Hepatocyte (in vitro differentiated cells): ENCODE measurements around the gene XPNPEP1. TPM values are rescaled to one million over a fixed set of nuclear protein-coding genes. Genes with fewer than 3 reads are reported as not detected.

ENCODE experiments used
- DNase-seq: peaks from one replicate; pipeline ENCODE4 v3.0.0-alpha.2; 2016; ENCODE audit warnings: low spot score
- H2AFZ ChIP-seq: fragments of 200-600 bp; sonication (generic); 2 replicates; pipeline ENCODE4 v1.6.0; 2016; ENCODE audit warnings: antibody characterized with exemption, mild to moderate bottlenecking
- H3K27ac ChIP-seq: fragments of 200-600 bp; sonication (generic); 2 replicates; pipeline ENCODE4 v1.5.1; 2016; ENCODE audit warnings: mild to moderate bottlenecking
- H3K27me3 ChIP-seq: fragments of 200-600 bp; sonication (generic); 2 replicates; pipeline ENCODE4 v1.6.1; 2016
- H3K36me3 ChIP-seq: fragments of 200-600 bp; sonication (generic); replicated peaks from 2 replicates; pipeline ENCODE4 v1.5.1; 2016; ENCODE audit warnings: low read depth; ENCODE audit not compliant: insufficient read depth
- H3K4me1 ChIP-seq: fragments of 200-600 bp; sonication (generic); 2 replicates; pipeline ENCODE4 v1.5.1; 2016; ENCODE audit warnings: mild to moderate bottlenecking, moderate library complexity; ENCODE audit not compliant: insufficient read depth
- H3K4me2 ChIP-seq: fragments of 200-600 bp; sonication (generic); 2 replicates; pipeline ENCODE4 v1.6.0; 2016
- H3K4me3 ChIP-seq: fragments of 200-600 bp; sonication (generic); 2 replicates; pipeline ENCODE4 v1.5.1; 2016; ENCODE audit warnings: mild to moderate bottlenecking
- H3K79me2 ChIP-seq: fragments of 200-600 bp; sonication (generic); 2 replicates; pipeline ENCODE4 v1.6.0; 2017; ENCODE audit warnings: mild to moderate bottlenecking
- H3K9me2 ChIP-seq: fragments of 200-600 bp; sonication (generic); replicated peaks from 2 replicates; pipeline ENCODE4 v1.6.0; 2017; ENCODE audit warnings: mild to moderate bottlenecking; ENCODE audit not compliant: insufficient read depth
- H3K9me3 ChIP-seq: fragments of 200-600 bp; sonication (generic); 2 replicates; pipeline ENCODE4 v1.5.1; 2016; ENCODE audit warnings: low read depth, mild to moderate bottlenecking
- H4K20me1 ChIP-seq: fragments of 200-600 bp; sonication (generic); 2 replicates; pipeline ENCODE4 v1.6.0; 2016; ENCODE audit warnings: mild to moderate bottlenecking; ENCODE audit not compliant: insufficient read depth, poor library complexity, severe bottlenecking
- CTCF ChIP-seq: fragments of 200-600 bp; sonication (generic); IDR thresholded peaks from 2 replicates; pipeline ENCODE4 v1.5.1; 2016; ENCODE audit warnings: antibody characterized with exemption, mild to moderate bottlenecking; ENCODE audit not compliant: poor library complexity
- EZH2 ChIP-seq: fragments of 200-600 bp; sonication (generic); IDR thresholded peaks from 2 replicates; pipeline ENCODE4 v1.6.1; 2016; ENCODE audit warnings: antibody characterized with exemption, mild to moderate bottlenecking, borderline replicate concordance
- EZH2phosphoT487 ChIP-seq: fragments of 200-600 bp; sonication (generic); IDR thresholded peaks from one replicate; pipeline ENCODE4 v1.6.1; 2018; ENCODE audit warnings: antibody characterized with exemption, mild to moderate bottlenecking, low read depth, moderate library complexity; ENCODE audit not compliant: unreplicated experiment, severe bottlenecking
- WGBS: methylation state at CpG from one replicate; pipeline ENCODE4 v1.1.6; 2016; ENCODE audit warnings: low lambda C conversion rate; ENCODE audit errors: missing lambda C conversion rate; 5-methylcytosine and 5-hydroxymethylcytosine counted together
- polyA plus RNA-seq: library from polyadenylated mRNA; unstranded; fragments of >200 nt; fragmentation: Nextera tagmentation; extraction: Ambion mirVana; gene quantifications from 2 replicates; pipeline ENCODE4 v1.2.1, GENCODE V29; 2016
- total RNA-seq: library from RNA; depleted of rRNA; stranded (reverse); fragments of >200 nt; gene quantifications from 2 replicates; pipeline ENCODE4 v1.2.3, GENCODE V29; 2014

XPNPEP1 gene
- total and polyA plus RNA-seq, 2 experiments from 2014 or later, result 55.5 to 99.4 TPM

DNA sequence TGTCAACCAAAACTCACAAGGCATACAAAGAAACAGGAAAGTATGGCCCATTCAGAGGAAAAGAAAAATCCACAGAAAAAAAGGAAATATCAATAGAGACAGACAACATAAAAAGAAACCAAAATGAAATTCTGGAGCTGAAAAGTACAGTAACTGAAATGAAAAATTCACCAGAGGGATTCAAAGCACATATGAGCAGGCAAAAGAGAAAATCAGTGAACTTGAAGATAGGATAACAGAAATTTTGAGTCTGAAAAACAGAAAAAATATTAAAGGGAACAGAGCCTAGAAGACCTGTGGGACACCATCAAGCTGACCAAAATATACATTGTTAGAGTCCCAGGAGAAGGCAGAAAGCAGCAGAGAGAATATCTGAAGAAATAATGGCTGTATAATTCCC, 60.6 kb downstream of the XPNPEP1 start:
- TF ChIP-seq EZH2, result no peak
- Histone ChIP-seq H3K27ac (no peak overlapping the region), H3K79me2 (no peaks in the 10 kb centered on the region), H2AFZ (no peak overlapping the region), H3K4me1 (no peaks in the 10 kb centered on the region), H4K20me1 (no peaks in the 10 kb centered on the region), H3K27me3 (no peaks in the 10 kb centered on the region), H3K9me3 (no peaks in the 10 kb centered on the region), H3K36me3 (no peaks in the 10 kb centered on the region), H3K4me3 (no peak overlapping the region), H3K9me2 (no peaks in the 10 kb centered on the region), H3K4me2 (no peak overlapping the region)
- DNase-seq, result no peak

DNA sequence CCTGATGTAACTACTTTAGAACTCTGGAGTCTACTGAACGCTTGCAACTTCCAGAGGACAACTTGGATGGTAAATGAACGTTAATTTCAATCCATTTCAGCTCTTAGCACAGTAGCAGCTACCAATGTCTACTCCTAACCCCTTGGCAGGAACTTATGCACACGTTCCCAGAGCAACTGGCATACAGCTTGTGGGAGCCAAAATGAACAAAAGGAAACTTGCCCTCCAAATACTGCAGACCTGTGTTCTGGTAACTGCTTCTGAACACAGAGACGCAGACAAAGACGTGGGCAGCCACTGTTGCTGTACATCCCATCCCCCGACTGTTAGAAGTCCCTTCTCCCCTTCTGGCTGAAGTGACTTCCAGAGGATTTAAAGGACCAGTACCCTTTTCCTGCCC, 61.3 kb downstream of the XPNPEP1 start:
- Histone ChIP-seq H3K79me2 (no peaks in the 10 kb centered on the region), H3K27ac (no peak overlapping the region), H3K9me3 (no peaks in the 10 kb centered on the region), H3K27me3 (no peaks in the 10 kb centered on the region), H3K36me3 (no peaks in the 10 kb centered on the region), H4K20me1 (no peaks in the 10 kb centered on the region), H3K4me3 (no peak overlapping the region), H3K9me2 (no peaks in the 10 kb centered on the region), H3K4me1 (no peaks in the 10 kb centered on the region), H3K4me2 (no peak overlapping the region), H2AFZ (no peak overlapping the region)
- TF ChIP-seq EZH2phosphoT487 (no peak), CTCF (no peak), EZH2 (no peak)
- no peak for DNase-seq
- 60% methylated on average over 6 of the region's 6 CpGs for WGBS

GRCh38 chr10:109861081-109861480, 62.2 kb downstream of the XPNPEP1 start:
- no peak for DNase-seq
- Histone ChIP-seq H4K20me1 (no peaks in the 10 kb centered on the region), H3K27ac (no peak overlapping the region), H3K36me3 (no peaks in the 10 kb centered on the region), H2AFZ (no peak overlapping the region), H3K4me2 (no peak overlapping the region), H3K79me2 (no peaks in the 10 kb centered on the region), H3K27me3 (no peaks in the 10 kb centered on the region), H3K4me1 (no peaks in the 10 kb centered on the region), H3K9me3 (no peaks in the 10 kb centered on the region), H3K9me2 (no peaks in the 10 kb centered on the region), H3K4me3 (no peak overlapping the region)
- no peak for TF ChIP-seq EZH2phosphoT487
- TF ChIP-seq CTCF, result no peak
- no peak for TF ChIP-seq EZH2
- 75% methylated on average over 4 of the region's 4 CpGs for WGBS

DNA sequence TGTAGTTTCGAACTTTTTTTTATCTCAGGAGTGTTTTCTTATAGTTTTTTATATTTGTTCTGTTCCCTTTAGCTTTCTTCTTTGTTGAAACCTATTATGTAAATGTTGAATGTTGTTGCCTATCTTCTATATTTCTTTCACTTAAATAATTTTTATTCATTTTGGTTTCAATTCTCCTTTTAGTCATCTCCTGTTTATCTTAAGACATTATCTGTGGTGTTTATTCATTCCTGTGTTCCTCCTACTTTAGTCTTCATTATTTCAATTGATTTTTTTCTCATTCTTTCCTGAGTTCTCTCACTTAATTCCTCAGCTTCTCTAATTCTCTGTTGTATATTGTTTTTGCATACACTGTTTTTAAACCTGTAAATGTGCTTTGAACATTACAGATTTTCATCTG, 64.1 kb downstream of the XPNPEP1 start:
- H4K20me1 ChIP-seq, result no peaks in the 10 kb centered on the region
- WGBS, result 100% methylated on average over 1 of the region's 1 CpG
- no peak overlapping the region for H3K27ac ChIP-seq
- no peaks in the 10 kb centered on the region for H3K79me2 ChIP-seq
- TF ChIP-seq EZH2 (no peak), EZH2phosphoT487 (no peak), CTCF (no peak)
- no peaks in the 10 kb centered on the region for H3K27me3 ChIP-seq
- H3K9me3 ChIP-seq, result no peaks in the 10 kb centered on the region
- H3K4me1 ChIP-seq, result no peaks in the 10 kb centered on the region
- H3K4me2 ChIP-seq, result no peak overlapping the region
- no peak overlapping the region for H2AFZ ChIP-seq
- DNase-seq, result no peak
- H3K9me2 ChIP-seq, result no peaks in the 10 kb centered on the region
- H3K36me3 ChIP-seq, result no peaks in the 10 kb centered on the region
- H3K4me3 ChIP-seq, result no peak overlapping the region
